HepG2 (cell line): ENCODE results near the gene PAK2. TPM values are rescaled to one million over a fixed set of nuclear protein-coding genes. Genes with fewer than 3 reads are reported as not detected.

Experiments
- ATAC-seq: fragments of 200-7000 bp; cut with Tn5 transposase; 3 replicates; pipeline ENCODE4 v1.9.1; 2020; ENCODE audit warnings: mild to moderate bottlenecking, moderate library complexity
- BruUV-seq: library from RNA; stranded (reverse); fragments of 400-500 nt; replicated peaks from 2 replicates; lab custom pipeline; 2021; lab: Mats Ljungman, UMichigan
- CTCF ChIA-PET: fragments of 300-600 bp; formaldehyde crosslinking; extraction: SDS; loops from one replicate; lab custom pipeline; 2021; ENCODE audit warnings: low total read pairs, inconsistent platforms, low intra/inter-chr PET ratio; lab: Yijun Ruan, JAX
- POLR2A ChIA-PET: fragments of 350-600 bp; sonication (Branson Sonifier 250); formaldehyde crosslinking; loops from one replicate; lab custom pipeline; 2020; ENCODE audit warnings: antibody characterized with exemption, inconsistent platforms; lab: Yijun Ruan, JAX
- DNase-seq: peaks from one replicate; pipeline ENCODE4 v3.0.0-alpha.2; 2015; ENCODE audit warnings: low spot score
- FAIRE-seq: peaks from 3 replicates; lab custom pipeline; 2011; peaks lifted over from hg19 to GRCh38; lab: Jason Lieb, UNC
- H2AFZ ChIP-seq: one replicate; pipeline ENCODE4 v1.6.1; 2011; ENCODE audit warnings: low read length, inconsistent platforms
- H3K27ac ChIP-seq: fragments of 300-600 bp; 3 replicates; pipeline ENCODE4 v1.8.0; 2011; ENCODE audit warnings: mixed run types, mild to moderate bottlenecking, mixed read lengths, low read length, inconsistent platforms; ENCODE audit not compliant: insufficient read depth; ENCODE audit errors: extremely low read length
- H3K27me3 ChIP-seq, 2 experiments: fragments of 200-600 bp in 1 of 2; 2 replicates in 1 of 2; 3 replicates in 1 of 2; pipeline versions ENCODE4 v1.6.0 to v1.8.0; 2011; ENCODE audit warnings: low read length in 2 of 2, mild to moderate bottlenecking in 2 of 2, moderate library complexity in 2 of 2, inconsistent platforms in 1 of 2; ENCODE audit not compliant: insufficient read depth in 2 of 2, control insufficient read depth in 1 of 2
- H3K36me3 ChIP-seq, 2 experiments: fragments of 200-600 bp in 1 of 2; replicated peaks in 1 of 2; 2 replicates in 1 of 2; 3 replicates in 1 of 2; pipeline versions ENCODE4 v1.5.1 to v1.8.0; 2011; ENCODE audit warnings: low read length in 2 of 2, inconsistent platforms in 1 of 2; ENCODE audit not compliant: insufficient read depth in 2 of 2, control insufficient read depth in 1 of 2
- H3K4me1 ChIP-seq: 2 replicates; pipeline ENCODE4 v1.5.1; 2012; ENCODE audit warnings: low read length, inconsistent platforms; ENCODE audit not compliant: insufficient read depth
- H3K4me2 ChIP-seq: 2 replicates; pipeline ENCODE4 v1.6.0; 2011; ENCODE audit warnings: low read depth, low read length, inconsistent platforms
- H3K4me3 ChIP-seq, 3 experiments: fragments of 200-600 bp in 1 of 3; sonication (generic), shearing (Covaris generic) in 1 of 3; replicated peaks in 1 of 3; 2 replicates each; pipeline ENCODE4 v1.5.1; 2011 to 2016; ENCODE audit warnings: low read length in 3 of 3, inconsistent platforms in 2 of 3, low read depth in 2 of 3, mild to moderate bottlenecking in 2 of 3, control low read depth in 1 of 3, mixed read lengths in 1 of 3; ENCODE audit not compliant: insufficient read depth in 1 of 3
- H3K79me2 ChIP-seq: one replicate; pipeline ENCODE4 v1.6.1; 2011; ENCODE audit warnings: low read length, inconsistent platforms; ENCODE audit not compliant: insufficient read depth
- H3K9ac ChIP-seq: 2 replicates; pipeline ENCODE4 v1.6.0; 2011; ENCODE audit warnings: mild to moderate bottlenecking, low read depth, low read length, inconsistent platforms; ENCODE audit not compliant: insufficient read depth
- H3K9me3 ChIP-seq: 2 replicates; pipeline ENCODE4 v1.5.1; 2012; ENCODE audit warnings: mild to moderate bottlenecking, low read length
- H4K20me1 ChIP-seq: 2 replicates; pipeline ENCODE4 v1.6.0; 2011; ENCODE audit warnings: inconsistent platforms, mild to moderate bottlenecking, low read length, moderate library complexity; ENCODE audit not compliant: insufficient read depth
- ASH2L ChIP-seq: fragments of 300-600, 200-600 bp; sonication (generic); IDR thresholded peaks from 2 replicates; pipeline ENCODE4 v1.7.0; 2017; ENCODE audit warnings: low read depth, mild to moderate bottlenecking, moderate library complexity, mixed read lengths, low read length; ENCODE audit not compliant: insufficient read length
- ELF4 ChIP-seq: sonication (generic); formaldehyde crosslinking; IDR thresholded peaks from 2 replicates; pipeline ENCODE4 v1.5.0; 2020; ENCODE audit warnings: missing genetic modification reagents, mild to moderate bottlenecking, moderate library complexity, borderline replicate concordance
- FOXM1 ChIP-seq: sonication (generic); formaldehyde crosslinking; IDR thresholded peaks from 2 replicates; pipeline ENCODE4 v1.5.0; 2020; ENCODE audit warnings: missing genetic modification reagents
- GATA4 ChIP-seq: sonication (generic); IDR thresholded peaks from 2 replicates; pipeline ENCODE4 v1.6.1; 2016; ENCODE audit warnings: antibody characterized with exemption, low read depth, borderline replicate concordance
- GZF1 ChIP-seq: sonication (generic); formaldehyde crosslinking; IDR thresholded peaks from 2 replicates; pipeline ENCODE4 v1.5.1; 2020; ENCODE audit warnings: mild to moderate bottlenecking, missing genetic modification reagents
- HDAC2 ChIP-seq: sonication (generic); formaldehyde crosslinking; IDR thresholded peaks from 2 replicates; pipeline ENCODE4 v1.4.0; 2020; ENCODE audit warnings: missing genetic modification reagents
- XBP1 ChIP-seq: sonication (generic); formaldehyde crosslinking; IDR thresholded peaks from 2 replicates; pipeline ENCODE4 v1.5.0; 2020; ENCODE audit warnings: missing genetic modification reagents
- WGBS: methylation state at CpG from one replicate; pipeline ENCODE4 v1.1.6; 2017; ENCODE audit warnings: low lambda C conversion rate; 5-methylcytosine and 5-hydroxymethylcytosine counted together
- in situ Hi-C: cut with HindIII; loops from 2 replicates; pipeline ENCODE4 v1.10.0; 2017; ENCODE audit warnings: low pct_unique_long_range_greater_than_20kb; ENCODE audit not compliant: extremely low pct_ligation_motif_present
- intact Hi-C: fragments of 100-400 bp; cut with micrococcal nuclease; formaldehyde crosslinking; loops from one replicate; pipeline ENCODE4 v1.10.0; 2022; ENCODE audit not compliant: unreplicated experiment
- polyA plus RNA-seq, 8 experiments: library from polyadenylated mRNA; depleted of rRNA in 3 of 8; stranded (reverse) in 7 of 8; unstranded in 1 of 8; fragments of >200 nt; fragmentation: Illumina TruSeq in 4 of 8; extraction: Trizol in 4 of 8; gene quantifications; 2 replicates each; pipeline versions ENCODE4 v1.2.1 to v1.2.3, GENCODE V29; 2011 to 2016; ENCODE audit warnings: low read depth in 4 of 8, missing spikeins in 1 of 8, mixed read lengths in 1 of 8; ENCODE audit not compliant: insufficient read depth in 1 of 8
- total RNA-seq, 5 experiments: library from RNA; depleted of rRNA; stranded (reverse); fragments of >200 nt; fragmentation: Illumina TruSeq; extraction: Trizol; gene quantifications; 2 replicates each; pipeline ENCODE4 v1.2.3, GENCODE V29; 2016; ENCODE audit warnings: low read depth in 1 of 5
- TF ChIP-seq, protein P1 (sequence below): sonication (generic); formaldehyde crosslinking; IDR thresholded peaks from one replicate; pipeline ENCODE4 v1.5.1; 2020; ENCODE audit warnings: mild to moderate bottlenecking, missing genetic modification reagents; ENCODE audit errors: not compliant biosample characterization
- TF ChIP-seq, protein P2 (sequence below): sonication (generic); formaldehyde crosslinking; IDR thresholded peaks from 2 replicates; pipeline ENCODE4 v1.8.1; 2022; ENCODE audit warnings: low read depth, mild to moderate bottlenecking, missing genetic modification reagents

Gene PAK2
- total and polyA plus RNA-seq, 2 of the 13 experiments (the other 11 are each of a cell fraction or from before 2014, with no cell fraction given), result 23.0 to 24.7 TPM

GRCh38 chr3:196749125-196749524 lies 9.5 kb downstream of the PAK2 start:
- Histone ChIP-seq H3K27ac (no peak overlapping the region), H4K20me1 (peaks cover 11% of the 10 kb centered on the region), H3K4me3 (no peak overlapping the region), H3K4me2 (no peak overlapping the region), H3K27me3 (no peaks in the 10 kb centered on the region), H3K4me1 (peaks cover 20% of the 10 kb centered on the region), H2AFZ (no peak overlapping the region), H3K9me3 (no peaks in the 10 kb centered on the region), H3K9ac (no peak overlapping the region), H3K79me2 (peaks cover 88% of the 10 kb centered on the region), H3K36me3 (peaks cover 0 to 23% of the 10 kb centered on the region in 2 experiments; a peak in 3 of 5 replicates)
- CTCF ChIA-PET, result no interaction called here
- intact Hi-C loops (no loop called here), in situ Hi-C loops (no loop called here)
- FAIRE-seq (no peak), DNase-seq (no peak), ATAC-seq (no peak)
- no TSS peak for BruUV-seq
- 90% methylated on average over 8 of the region's 8 CpGs for WGBS
- POLR2A ChIA-PET, result interaction anchor here (1.2 kb wide), 1 partner anchor 9 kb away, joined by 4 read pairs; the partner anchor contains the start of gene PAK2
- TF ChIP-seq FOXM1 (CRISPR knock-in tag), result no peak
- TF ChIP-seq, protein P1, sequence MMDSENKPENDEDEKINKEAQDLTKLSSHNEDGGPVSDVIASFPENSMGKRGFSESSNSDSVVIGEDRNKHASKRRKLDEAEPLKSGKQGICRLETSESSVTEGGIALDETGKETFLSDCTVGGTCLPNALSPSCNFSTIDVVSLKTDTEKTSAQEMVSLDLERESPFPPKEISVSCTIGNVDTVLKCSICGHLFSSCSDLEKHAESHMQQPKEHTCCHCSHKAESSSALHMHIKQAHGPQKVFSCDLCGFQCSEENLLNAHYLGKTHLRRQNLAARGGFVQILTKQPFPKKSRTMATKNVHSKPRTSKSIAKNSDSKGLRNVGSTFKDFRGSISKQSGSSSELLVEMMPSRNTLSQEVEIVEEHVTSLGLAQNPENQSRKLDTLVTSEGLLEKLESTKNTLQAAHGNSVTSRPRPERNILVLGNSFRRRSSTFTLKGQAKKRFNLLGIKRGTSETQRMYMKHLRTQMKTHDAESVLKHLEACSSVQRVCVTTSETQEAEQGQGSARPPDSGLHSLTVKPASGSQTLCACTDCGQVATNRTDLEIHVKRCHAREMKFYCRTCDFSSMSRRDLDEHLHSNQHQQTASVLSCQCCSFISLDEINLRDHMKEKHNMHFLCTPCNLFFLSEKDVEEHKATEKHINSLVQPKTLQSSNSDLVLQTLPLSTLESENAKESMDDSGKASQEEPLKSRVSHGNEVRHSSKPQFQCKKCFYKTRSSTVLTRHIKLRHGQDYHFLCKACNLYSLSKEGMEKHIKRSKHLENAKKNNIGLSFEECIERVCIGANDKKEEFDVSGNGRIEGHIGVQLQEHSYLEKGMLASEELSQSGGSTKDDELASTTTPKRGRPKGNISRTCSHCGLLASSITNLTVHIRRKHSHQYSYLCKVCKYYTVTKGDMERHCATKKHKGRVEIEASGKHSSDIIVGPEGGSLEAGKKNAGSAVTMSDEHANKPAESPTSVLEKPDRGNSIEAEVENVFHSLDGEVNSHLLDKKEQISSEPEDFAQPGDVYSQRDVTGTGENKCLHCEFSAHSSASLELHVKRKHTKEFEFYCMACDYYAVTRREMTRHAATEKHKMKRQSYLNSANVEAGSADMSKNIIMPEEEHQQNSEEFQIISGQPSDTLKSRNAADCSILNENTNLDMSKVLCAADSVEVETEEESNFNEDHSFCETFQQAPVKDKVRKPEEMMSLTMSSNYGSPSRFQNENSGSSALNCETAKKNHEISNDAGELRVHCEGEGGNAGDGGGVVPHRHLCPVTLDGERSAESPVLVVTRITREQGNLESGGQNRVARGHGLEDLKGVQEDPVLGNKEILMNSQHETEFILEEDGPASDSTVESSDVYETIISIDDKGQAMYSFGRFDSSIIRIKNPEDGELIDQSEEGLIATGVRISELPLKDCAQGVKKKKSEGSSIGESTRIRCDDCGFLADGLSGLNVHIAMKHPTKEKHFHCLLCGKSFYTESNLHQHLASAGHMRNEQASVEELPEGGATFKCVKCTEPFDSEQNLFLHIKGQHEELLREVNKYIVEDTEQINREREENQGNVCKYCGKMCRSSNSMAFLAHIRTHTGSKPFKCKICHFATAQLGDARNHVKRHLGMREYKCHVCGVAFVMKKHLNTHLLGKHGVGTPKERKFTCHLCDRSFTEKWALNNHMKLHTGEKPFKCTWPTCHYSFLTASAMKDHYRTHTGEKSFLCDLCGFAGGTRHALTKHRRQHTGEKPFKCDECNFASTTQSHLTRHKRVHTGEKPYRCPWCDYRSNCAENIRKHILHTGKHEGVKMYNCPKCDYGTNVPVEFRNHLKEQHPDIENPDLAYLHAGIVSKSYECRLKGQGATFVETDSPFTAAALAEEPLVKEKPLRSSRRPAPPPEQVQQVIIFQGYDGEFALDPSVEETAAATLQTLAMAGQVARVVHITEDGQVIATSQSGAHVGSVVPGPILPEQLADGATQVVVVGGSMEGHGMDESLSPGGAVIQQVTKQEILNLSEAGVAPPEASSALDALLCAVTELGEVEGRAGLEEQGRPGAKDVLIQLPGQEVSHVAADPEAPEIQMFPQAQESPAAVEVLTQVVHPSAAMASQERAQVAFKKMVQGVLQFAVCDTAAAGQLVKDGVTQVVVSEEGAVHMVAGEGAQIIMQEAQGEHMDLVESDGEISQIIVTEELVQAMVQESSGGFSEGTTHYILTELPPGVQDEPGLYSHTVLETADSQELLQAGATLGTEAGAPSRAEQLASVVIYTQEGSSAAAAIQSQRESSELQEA (CRISPR knock-in tag), result no peak
- TF ChIP-seq GZF1, result no peak
- TF ChIP-seq, protein P2, sequence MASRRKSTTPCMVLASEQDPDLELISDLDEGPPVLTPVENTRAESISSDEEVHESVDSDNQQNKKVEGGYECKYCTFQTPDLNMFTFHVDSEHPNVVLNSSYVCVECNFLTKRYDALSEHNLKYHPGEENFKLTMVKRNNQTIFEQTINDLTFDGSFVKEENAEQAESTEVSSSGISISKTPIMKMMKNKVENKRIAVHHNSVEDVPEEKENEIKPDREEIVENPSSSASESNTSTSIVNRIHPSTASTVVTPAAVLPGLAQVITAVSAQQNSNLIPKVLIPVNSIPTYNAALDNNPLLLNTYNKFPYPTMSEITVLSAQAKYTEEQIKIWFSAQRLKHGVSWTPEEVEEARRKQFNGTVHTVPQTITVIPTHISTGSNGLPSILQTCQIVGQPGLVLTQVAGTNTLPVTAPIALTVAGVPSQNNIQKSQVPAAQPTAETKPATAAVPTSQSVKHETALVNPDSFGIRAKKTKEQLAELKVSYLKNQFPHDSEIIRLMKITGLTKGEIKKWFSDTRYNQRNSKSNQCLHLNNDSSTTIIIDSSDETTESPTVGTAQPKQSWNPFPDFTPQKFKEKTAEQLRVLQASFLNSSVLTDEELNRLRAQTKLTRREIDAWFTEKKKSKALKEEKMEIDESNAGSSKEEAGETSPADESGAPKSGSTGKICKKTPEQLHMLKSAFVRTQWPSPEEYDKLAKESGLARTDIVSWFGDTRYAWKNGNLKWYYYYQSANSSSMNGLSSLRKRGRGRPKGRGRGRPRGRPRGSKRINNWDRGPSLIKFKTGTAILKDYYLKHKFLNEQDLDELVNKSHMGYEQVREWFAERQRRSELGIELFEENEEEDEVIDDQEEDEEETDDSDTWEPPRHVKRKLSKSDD, result no peak
- no peak for TF ChIP-seq ASH2L
- TF ChIP-seq HDAC2 (CRISPR knock-in tag), result no peak
- no peak for TF ChIP-seq GATA4
- TF ChIP-seq XBP1 (CRISPR knock-in tag), result no peak
- TF ChIP-seq ELF4 (CRISPR knock-in tag), result no peak
